ENCODE results near the gene CNST.
"Not testable (repeated sequence)": the region's sequence is repeated elsewhere in the genome, so short reads cannot be mapped to it uniquely, and the experiment has no call there.

Gene CNST

DNA sequence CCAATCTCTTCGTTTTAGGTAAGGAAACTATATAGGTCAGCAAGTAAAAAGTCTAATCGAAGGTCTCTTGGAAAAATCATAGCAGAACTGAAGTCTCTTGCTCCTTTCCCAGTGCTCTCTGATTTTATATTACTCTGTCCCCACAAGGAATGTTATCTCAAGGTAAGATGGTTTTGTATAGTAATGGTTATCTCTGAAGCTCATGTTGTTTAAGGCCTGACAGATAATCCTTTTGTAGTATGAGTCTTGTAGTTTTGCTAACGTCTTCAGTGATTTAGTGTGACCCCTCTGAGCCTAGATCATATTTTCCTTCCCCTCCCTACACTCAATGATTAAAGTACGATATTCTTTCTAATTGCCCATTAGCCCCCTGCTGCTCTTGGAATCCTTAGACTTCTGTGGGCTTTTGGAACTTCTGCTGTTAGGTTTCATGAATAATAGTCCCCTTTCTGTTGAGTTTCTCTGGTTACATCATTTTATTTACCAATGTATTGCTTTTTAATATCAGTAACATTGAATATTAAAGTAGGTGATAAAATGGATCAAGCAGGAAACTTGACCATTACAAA is 52.1 kb downstream of the CNST start:
- DNase-seq (ENCODE audit: low spot score): no peak

DNA sequence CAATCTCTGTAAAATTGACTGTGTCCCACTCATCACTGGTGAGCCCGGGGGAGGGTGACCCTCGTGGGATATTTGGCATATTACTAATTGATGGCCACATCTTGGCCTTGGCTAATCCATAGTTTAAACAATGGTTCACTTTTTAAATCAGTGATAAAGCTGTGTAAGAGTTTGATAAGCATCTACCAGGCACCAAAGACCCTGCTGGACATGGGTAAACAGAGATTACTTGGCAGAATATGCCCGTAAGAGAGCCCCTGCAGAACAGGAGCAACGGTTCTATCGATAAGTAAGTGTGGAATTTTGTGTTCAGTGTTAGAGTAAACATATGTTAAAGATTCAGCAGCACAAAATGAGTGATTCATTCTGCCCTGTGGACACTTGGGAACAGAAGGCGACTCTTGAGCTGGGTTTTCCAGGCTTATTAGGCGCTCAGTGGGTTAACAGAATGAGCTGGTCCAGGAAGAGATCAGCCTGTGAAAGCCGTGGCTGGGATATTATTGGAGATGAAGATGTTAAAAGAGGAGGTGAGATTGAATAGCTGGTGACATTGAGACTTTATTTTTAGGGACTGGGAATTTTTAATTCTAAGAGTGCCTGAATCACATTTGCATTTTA is 55.9 kb downstream of the CNST start:
- peak; percentile 29 for DNase-seq (ENCODE audit: low spot score)

DNA sequence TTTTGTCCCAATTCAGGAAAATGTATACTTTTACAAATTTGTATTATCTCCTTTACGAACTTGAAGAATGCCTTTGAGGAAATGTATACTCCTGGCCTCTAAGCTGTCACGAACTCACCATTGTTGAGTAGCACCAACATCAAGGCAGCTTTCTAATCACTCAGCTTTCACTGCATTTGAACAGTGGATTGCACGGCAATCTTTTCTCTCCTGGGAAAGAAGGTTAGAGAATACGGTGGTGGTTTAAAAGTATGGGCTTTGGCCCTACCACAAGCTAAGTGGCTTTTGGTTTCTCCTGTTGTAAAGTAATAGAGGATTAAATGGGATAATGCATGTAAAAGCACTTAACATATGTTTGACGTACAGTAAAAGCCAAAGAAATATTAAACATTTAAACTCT is 57.8 kb downstream of the CNST start:
- DNase-seq (ENCODE audit: low spot score): no peak

DNA sequence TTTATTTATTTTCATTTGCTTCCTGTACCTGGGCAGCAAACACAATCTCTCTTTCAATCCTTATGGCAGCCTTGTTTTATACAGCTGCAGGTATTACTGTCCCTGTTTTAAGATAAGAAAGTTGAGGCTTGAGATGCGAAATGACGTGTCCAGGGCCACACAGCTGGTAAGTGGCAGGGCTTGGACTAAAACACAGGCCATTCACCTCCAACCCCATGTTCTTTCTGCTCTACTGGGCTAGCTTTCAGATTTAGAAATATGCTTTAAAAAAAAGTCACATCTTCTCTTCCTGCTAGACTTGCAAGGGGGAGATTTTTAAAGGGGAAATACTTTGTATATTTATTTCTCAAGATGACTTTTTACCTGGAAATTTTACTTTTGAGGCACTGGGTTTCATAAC is 62.8 kb downstream of the CNST start:
- DNase-seq (ENCODE audit: low spot score): no peak

DNA sequence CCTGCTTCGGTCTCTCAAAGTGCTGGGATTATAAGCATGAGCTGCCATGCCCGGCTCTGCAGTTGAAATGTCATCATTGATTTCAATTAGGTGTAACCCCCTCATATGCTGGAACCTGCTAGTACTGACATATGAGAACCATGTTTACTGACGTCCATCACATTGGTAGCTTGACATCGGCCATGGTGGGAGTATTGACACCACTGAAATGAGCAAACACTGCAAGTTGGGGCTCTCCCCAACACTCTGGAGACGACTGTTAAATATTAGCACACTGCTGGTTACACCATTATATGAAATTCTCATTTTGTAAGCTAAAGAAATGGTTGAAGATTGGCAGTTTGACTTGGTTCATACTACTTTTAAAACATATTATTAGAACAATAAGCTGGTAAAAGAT is 63.7 kb downstream of the CNST start:
- DNase-seq (ENCODE audit: low spot score): no peak

DNA sequence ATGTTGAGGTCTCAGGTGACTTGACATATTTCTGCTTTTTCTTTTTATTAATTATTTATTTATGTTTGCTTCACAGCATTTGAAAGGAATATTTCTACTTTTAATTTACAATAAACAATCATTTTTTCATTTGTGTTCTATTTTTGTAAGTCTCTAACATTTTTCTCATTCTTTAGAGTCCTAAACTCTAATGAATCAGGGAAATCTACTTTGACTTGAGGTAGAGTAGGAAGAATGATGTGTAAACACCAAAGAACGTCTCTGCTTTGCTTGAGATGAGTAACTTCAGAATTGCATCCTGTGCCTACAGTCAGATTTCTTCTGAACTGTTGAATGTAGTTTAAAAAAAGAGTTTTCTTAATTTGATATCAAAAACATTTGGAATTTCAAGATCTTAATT is 65.2 kb downstream of the CNST start:
- peak; percentile 59 for DNase-seq (ENCODE audit: low spot score)

DNA sequence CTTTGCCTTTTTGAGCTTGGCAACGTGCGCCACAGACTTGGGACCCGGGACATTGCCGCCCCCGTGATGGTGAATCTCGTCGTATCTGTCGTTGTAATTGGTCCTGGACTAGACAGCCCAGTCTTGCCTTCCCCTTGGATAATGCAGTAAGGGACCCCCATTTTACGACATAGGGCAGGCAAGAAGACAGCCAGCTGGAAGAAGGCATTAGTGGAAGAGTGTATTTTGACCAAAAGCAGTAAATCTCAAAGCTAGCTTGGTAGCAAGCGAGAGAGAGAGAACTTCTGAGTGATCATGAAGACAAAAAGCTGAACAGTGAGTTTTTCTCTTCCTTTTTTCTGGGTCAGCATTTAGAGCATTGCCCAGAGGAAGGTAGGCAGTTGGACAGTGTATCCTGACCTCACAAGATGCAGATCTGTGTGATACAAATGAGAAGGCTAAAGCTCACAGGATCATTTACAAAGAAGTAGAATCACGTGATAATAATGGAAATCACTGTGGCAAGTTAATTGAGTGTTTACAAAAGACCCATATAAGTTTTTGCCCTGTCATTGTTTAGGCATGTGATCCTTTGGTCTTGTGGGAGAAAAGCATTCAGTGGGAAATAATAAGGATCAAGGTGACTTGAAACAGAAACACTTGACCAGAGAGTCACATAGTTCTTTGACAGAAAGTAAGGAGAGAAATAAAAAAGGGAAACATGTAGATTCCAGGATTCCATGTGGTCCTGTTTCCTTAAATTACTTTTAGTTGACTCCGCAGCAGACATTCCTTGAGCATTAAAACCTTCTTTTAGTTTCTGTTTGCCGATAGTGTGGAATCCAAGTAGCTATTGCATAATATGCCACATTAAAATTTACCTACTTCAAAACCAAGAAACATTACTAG is 66.3 kb downstream of the CNST start:
- DNase-seq (ENCODE audit: low spot score): peak; percentile 74

DNA sequence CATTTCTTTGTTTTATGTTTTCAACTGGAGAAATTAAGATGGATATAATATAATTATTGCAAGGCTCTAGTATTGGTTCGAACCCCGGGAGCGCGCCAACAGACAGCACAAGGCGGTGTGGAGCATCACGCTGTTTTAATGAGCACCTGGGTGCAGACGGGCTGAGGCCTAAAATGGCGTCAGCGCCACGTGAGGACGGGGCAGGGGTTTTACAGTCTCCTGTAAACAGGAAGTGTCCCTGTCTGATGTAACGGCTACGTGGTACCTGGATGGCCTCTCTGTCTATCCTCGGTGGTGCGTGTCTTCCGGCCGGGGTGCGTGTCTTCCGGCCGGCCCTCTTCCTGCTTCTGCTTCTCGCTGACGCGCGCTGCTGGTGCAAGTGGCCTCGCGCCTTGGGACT is 68.4 kb downstream of the CNST start:
- DNase-seq (ENCODE audit: low spot score): not testable (repeated sequence)

DNA sequence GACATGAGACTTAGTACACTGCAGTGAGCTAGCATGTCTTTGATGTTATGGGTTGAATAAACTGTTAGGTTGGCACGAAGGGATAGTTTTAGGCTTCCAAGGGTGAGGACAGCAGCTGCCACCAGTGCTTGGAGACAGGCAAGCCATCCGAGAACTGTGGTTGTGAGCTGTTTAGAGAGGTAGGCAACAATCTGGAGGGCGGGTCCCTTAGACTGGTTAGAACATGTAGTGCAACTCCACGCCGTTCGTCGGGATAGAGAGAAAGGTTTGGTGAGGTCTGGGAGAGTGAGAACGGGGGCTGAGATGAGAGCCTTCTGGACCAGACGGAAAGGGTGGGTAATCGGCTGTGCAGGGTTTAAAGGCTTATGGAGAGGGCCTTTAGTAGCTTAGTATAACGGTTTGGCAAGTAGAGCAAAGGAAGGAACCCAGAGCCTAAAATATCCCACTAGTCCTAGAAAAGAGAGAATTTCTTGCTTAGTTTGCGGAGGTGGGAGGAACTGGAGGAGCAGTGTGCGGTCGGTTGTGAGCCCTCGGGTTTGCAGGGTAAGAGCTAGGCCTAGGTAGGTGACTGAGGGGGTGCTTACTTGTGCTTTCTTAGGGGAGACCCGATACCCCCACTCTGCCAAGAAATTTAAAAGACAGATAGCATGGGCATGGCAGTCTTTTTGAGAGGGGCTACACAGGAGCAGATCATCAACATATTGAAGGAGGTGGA is 72.8 kb downstream of the CNST start:
- no peak for DNase-seq (ENCODE audit: low spot score)

DNA sequence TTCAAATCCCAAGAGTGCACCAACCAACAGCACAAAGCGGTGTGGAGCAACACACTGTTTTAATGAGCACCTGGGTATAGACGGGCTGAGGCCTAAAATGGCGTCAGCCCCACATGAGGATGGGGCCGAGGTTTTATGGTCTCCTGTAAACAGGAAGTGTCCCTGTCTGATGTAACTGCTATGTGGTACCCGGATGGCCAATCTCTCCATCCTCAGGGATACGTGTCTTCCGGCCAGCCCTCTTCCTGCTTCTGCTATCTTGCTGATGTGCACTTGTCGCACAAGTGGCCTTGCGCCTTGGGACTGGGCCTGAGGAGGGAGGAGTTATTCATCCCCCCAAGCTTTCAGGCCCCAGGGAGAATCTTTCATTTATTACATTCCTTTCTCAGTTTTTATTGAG is 73.5 kb downstream of the CNST start:
- no peak for DNase-seq (ENCODE audit: low spot score)

DNA sequence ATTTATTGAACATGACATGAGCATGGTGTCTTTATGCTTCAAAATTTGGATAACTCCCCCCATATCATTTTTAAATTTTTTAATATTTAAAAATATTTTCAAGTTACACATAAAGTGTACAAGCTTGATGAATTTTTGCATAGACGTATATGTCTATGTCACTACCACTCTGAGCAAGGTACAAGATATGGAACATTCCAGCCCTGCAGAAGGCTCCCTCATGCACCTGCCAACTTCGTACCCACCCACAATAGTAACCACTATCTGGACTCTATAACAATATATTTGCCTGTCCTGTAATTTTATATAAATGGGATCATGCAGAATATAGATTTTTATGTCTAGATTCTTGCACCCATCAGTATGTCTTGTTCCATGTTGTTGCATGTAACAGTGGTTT is 74.5 kb downstream of the CNST start:
- no peak for DNase-seq (ENCODE audit: low spot score)

DNA sequence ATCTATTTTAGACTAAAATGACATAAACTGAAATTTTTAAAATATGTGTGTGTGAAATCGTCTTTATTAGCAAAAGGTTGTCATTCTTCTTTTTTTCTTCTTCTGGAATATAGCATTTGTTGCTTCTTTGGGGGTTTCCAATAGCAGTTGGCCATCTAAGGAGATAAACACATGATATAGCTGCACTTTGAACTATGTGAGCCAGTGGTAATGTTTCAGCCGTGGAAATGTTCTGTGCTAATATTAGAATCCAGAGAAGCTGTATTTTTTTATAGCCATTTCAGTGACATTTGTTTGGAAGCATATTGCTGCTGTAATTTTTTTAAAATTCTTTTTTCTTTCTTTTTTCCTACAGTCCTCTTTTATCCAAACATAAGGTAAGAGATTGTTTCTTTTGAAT is 75.1 kb downstream of the CNST start:
- DNase-seq (ENCODE audit: low spot score): no peak

DNA sequence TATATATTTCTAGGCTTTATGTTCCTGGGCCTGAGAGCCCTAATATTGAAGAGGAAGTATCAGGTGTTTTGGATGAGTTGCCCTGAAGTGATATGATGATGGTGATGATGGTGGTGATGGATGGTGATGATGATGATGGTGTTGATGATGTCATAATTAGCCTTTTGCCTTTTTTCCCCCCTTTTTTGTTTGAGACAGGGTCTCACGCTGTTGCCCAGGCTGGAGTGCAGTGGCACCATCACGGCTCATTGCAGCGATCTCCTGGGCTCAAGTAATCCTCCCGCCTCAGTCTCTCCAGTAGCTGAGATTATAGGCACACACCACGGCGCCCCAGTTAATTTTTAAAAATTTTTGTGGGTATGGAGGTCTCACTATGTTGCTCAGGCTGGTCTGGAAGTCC is 76.5 kb downstream of the CNST start:
- no peak for DNase-seq (ENCODE audit: low spot score)

DNA sequence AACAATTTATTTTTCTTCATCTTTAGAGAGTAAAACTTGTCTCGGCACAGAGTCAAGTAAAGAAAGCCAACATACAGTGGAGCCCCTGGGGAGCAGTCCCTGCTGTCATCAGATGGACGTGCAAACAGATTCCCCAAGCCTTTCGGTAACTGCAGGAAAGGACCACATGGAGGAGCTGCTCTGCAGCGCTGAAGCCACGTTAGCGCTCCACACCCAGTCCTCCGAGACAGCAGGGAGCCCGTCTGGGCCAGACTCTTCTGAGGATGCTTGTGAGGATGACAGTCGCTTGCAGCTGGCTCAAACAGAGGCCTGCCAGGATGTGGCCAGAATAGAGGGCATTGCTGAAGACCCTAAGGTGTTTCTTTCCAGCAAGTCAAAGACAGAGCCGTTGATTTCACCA is 80.9 kb downstream of the CNST start:
- DNase-seq (ENCODE audit: low spot score): peak; percentile 69

DNA sequence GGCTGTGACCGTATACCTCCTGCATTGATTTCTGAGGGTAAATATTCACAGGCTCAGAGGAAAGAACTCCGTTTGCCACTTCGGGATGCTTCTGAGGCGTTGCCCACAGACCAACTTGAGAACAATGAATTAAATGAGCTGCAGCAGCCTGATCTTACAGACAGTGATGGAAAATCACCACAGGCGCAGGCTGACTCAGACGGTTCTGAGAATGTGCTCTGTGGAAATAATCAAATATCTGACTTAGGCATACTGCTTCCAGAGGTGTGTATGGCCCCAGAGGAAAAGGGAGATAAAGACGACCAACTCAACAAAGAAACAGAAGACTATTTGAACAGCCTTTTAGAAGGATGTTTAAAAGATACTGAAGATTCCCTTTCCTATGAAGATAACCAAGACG is 81.3 kb downstream of the CNST start:
- peak; percentile 13 for DNase-seq (ENCODE audit: low spot score)

DNA sequence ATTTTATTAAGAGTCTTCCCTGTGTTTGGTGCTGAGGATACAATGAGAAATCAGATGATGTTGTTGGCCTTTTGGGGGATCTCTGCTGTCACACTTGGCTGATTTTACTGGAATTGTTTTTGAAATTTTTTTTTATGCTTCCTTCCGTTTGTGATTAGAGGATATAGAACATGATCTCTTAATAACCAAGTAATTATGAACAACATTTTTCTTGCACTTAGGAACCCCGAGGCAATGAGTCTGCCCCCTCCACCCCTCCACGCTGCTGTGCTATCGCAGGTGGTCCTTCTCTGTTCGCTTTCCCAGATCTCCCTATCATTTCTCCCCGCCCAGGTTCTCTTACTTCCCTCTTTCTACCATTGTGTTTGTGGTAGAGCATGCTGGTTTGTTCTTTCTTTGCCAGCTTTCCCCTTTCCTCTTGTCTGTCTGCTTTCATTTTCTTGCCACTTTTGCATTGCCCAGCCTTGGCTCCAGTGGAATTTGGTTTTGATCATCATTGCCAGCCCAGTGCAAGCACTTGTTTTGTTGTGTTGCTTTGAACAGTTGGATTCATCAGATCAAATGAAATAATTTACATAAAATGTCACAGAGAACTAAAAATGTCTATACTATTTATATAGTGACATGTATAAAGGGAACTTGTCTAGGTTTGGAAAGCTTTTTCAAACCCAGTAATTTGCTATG is 84.9 kb downstream of the CNST start:
- DNase-seq (ENCODE audit: low spot score): no peak

DNA sequence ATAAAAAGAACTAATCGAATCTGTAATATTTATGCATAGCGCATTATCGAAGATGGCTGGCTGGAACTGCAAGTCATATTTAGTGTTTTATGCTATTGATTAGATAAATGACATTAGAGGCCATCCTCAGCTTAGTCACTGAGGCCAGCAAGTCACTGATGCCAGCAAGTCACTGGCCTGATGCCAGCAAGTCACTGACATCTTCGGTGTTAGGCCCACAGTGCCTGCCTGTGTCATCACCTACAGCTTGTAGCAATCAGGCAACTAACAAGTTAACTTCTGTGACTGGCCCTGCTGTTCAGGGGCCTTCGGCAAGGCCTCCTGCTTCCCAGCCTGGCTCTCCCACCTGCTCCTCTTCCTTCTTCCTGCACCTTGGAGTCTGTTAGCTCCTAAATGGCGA is 92.3 kb downstream of the CNST start:
- no peak for DNase-seq (ENCODE audit: low spot score)

DNA sequence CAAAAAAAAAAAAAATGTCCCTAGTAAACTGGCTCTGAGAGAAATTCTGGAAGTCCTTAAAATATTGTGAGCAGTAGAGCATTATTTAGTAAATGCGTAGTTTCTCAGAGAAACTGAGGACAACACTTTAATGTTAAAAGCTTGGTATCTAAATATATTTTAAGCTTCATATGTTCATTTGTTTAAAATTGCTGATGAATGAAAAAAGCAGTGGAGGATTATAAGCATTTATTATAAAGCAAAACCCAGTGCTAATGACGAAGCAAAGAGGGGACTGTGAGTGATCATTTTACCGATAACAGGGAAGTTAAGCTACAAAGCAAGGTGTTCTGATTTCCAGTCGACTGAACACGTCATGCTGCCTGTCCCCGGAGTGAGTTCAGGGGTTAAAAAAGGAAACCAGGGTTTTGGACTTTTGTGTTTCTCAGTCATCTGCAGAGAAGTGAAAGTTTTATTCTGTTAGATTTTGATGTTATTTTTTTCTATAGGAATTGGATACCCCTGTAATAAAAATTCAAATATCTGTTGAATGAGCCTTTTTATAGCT is 93.4 kb downstream of the CNST start:
- no peak for DNase-seq (ENCODE audit: low spot score)

DNA sequence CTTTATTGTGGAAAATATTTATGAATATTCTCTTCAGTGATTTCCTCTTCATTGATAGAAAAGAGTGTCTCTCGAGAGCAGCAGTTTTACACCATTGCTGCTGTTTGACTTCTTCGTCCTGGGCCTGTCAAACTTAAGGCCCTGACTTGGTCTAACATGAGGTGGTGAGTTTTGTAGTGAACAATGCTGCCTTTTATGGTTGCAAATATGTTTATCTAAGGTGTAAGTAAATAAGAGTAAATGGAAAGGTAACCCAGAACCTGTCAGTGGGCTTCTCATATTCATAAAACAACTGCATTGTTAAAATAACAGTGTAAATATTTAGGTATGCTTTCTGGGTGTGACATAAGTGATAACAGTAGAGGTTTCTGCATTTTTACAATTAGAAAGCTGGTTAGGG is 95.2 kb downstream of the CNST start:
- no peak for DNase-seq (ENCODE audit: low spot score)

DNA sequence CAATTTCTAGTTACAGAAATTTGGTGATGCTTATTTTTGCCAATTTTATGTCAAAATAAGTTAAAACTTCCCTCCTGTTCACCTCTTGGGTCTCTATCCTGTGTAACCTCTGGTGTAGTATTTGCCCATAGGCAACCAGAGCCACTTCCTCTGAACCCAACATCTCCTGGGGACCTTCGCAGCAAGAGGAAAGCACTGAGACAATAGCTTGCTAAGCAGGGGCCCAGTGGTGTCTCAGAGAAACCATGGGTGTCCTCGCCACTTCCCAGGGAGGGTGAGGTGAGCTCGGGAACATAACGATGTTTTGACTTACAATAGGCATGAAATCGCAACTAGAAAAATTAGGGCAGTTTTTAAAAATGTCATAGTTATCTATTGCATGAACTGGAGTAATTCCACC is 101.5 kb downstream of the CNST start:
- no peak for DNase-seq (ENCODE audit: low spot score)

DNA sequence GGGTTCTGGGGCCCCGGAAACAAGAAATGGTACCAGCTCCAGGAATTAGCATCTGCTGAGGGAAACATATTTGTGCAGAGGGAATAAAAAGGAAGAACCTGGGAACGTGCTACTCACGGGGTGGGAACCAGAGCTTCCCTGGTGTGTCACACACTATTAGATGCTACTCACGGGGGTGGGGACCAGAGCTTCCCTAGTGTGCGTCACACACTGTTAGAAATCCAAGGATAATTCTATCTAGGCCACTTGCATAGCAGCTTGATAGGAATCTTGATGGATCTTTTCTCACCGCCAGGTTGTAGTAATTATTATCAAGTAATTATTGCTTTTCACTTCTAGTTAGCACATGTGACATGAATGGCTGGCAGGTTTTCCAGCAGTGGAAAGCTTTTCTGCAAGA is 103.4 kb downstream of the CNST start:
- no peak for DNase-seq (ENCODE audit: low spot score)

DNA sequence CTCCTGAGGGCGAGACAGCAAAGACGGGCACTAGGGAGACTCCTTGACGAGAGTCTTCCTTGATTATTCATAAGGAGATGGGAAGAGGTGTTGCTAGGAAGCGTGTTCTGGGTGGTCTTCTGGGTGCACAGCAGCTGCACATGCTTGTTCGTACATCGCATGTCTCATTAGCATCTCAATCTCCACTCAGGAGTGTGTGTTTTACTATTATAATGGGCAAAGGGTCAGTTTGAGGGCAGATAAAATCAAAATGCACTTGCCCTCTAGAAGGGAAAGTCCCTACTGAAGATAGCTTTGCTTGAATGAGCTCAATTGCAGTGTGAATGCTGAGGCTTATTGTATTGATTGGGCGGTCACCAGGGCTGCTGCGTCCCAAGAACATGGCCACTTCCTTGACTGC is 107.8 kb downstream of the CNST start:
- DNase-seq (ENCODE audit: low spot score): no peak
